ENCODE data around the gene KIAA1328.

Gene KIAA1328

GRCh38 chr18:37274309-37275236 is 445.6 kb downstream of the KIAA1328 start:
- no peak for DNase-seq (ENCODE audit: low read depth in 2 of 3, low spot score in 2 of 3)

GRCh38 chr18:37275237-37275741 is 446.4 kb downstream of the KIAA1328 start:
- DNase-seq (ENCODE audit: low read depth in 2 of 3, low spot score in 2 of 3), result no peak

- DNase-seq (ENCODE audit: low read depth in 2 of 3, low spot score in 2 of 3), result no peak
Measured at GRCh38 chr18:37276111-37276890, 447.4 kb downstream of the KIAA1328 start.

DNA sequence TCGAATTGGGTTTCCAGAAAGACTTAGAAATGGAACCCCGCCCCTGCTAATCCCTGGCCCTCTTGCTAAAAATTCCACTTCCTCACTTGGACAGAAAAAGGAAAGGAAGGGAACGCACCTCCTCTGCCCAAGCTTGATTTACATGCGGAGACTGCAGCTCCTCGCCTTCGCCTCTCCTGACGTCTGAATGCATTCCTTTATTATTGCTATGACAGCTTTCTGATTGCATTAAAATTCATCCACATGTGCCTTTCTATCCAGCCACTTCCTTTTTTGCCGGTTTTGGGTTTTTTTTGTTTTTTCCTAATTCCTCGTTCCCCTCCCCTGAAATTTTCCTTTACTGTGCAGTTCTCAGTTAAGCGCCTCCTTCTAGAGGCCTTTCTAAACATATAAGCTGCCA is 448.9 kb downstream of the KIAA1328 start:
- no peak for DNase-seq (ENCODE audit: low read depth in 2 of 3, low spot score in 2 of 3)
